IPS-11a (cell line): ENCODE measurements around the gene FDXR.

Experiments
- H3K4me3 ChIP-seq: one replicate; pipeline ENCODE4 v1.5.1; 2013; ENCODE audit warnings: low read depth, low read length, control low read depth

The FDXR gene

DNA sequence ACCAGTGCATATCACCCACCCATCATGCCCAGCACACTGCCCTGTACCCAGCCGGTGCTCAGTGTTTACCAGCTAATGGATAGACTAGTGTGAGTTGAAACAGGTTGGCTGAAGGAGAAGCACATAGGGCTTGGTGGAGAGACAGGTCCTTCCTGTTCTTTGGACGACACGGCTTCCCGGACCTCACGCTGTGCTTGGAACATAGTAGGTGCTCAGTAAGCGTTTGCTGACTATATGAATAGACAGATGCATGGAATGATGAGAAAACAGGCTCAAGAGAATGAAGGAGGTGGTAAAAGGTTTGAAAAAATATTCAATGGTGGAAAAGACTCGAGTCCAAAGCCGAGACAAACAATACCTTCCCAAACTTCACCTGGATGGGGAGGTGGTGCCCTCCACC is 27.4 kb upstream of the FDXR start:
- H3K4me3 ChIP-seq: no peak overlapping the region

- H3K4me3 ChIP-seq: no peak overlapping the region
These were observed 25.7 kb upstream of the FDXR start for GRCh38 chr17:74898376-74898946.

GRCh38 chr17:74893936-74894671 is 21.3 kb upstream of the FDXR start:
- H3K4me3 ChIP-seq: peak overlapping the region; percentile 53

DNA sequence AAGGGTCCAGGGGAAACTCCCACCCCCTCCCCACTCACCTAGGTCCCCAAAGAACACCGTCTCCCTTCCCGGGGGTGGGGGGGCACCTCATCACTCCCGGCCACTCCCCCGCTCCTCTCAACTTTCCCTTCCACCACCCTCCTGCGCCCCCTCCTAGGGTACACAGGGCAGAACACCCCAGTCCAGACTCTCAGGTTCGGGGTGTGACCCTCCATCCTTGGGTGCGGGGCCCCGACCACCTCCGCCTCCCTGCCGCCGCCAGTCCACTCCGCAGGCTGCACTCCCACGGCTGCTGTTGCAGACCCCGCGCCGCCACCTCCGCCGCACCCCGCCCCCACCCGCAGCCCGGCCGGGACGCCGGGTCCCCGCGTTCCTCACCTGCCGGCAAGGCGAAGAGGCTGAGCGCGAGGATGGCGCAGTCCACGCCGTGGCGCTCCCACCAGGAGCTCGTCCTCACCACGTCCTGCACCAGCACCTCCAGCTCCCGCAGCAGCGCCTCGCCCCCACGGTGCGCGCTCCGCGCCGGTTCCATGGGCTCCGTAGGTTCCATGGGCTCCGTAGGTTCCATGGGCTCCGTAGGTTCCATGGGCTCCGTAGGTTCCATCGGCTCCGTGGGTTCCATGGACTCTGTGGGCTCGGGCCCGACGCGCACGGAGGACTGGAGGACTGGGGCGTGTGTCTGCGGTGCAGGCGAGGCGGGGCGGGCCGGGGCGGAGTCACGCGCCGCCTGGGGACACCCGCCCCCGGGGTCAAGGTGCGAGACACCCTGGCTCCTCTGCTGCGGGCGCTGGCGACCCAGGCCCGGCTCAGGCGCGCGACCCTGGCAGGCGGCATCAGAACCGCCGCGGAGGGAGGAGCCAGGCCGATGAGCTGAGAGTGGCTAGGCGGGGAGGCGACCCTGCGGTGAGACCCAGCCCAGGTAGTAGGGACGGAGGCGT is 20.4 kb upstream of the FDXR start, which contains the start of gene FADS6:
Gene FADS6, minus strand, starts transcription at position 660 of the 938 bp plus-strand sequence. Its CDS starts 38 bp downstream, at position 622.
- peak within 1 kb of the TSS; percentile 53 for H3K4me3 ChIP-seq

DNA sequence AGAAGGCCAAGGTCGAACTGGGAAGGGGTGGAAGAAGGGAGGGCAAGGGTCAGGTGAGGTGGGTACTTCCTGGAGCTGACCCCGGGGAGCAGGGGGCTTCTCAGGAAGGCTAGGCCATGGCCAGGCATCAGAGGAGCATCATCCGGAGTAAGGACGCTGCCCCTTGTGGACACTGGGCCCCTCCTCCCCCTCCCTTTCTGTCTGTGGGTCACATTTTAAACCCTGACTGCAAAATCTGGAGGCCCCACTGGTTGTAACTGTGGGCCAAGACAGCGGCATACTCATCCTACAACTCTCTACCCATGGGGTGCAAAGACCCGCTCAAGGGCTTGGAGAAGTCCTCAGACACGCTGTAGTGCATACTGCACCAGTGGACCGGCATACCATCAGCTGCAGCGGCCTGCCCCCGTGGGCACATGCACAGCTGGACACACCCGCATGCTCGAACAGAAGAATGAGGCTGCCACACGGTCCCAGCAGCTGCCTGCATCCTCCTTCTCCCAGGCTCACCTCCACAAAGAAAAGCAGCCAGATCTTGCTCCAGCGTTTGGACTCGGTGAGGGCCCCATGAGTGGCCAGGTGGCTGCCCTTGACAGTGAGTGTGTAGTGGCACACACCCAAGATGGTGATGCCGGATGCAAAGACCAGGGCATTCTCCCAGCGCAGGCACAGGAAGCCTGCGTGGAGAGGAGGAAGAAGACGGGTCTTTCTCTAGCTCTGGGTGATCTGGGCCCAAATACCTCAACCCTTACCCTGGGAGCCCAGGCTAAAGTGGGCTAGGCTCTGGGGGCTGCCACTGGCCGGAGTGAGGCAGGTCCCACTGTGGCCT is 19.4 kb upstream of the FDXR start:
- no peak overlapping the region for H3K4me3 ChIP-seq

DNA sequence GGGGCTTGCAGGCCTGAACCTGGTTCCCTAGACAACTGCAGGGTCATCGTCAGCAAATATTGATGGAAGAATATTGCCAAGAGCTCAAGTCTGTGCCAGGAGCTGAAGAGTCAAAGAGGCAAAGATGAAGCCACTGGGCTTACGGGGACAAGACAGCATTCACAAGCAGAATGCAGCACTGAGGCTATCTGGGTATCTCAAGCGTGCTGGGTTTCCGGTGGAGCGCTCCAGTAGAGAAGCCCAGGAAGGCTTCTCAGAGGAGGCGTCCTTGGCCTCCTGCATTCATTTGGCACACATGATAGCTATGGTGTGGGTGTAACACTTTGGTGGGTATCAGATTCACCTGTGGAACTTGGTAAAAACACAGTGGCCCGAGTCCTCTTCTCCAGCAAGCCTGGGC is 17.8 kb upstream of the FDXR start:
- no peak overlapping the region for H3K4me3 ChIP-seq

GRCh38 chr17:74888469-74888868 is 15.7 kb upstream of the FDXR start:
- H3K4me3 ChIP-seq: no peak overlapping the region

GRCh38 chr17:74883241-74883745 is 10.5 kb upstream of the FDXR start:
- no peak overlapping the region for H3K4me3 ChIP-seq

GRCh38 chr17:74882517-74883240 is 9.9 kb upstream of the FDXR start:
- H3K4me3 ChIP-seq: no peak overlapping the region

DNA sequence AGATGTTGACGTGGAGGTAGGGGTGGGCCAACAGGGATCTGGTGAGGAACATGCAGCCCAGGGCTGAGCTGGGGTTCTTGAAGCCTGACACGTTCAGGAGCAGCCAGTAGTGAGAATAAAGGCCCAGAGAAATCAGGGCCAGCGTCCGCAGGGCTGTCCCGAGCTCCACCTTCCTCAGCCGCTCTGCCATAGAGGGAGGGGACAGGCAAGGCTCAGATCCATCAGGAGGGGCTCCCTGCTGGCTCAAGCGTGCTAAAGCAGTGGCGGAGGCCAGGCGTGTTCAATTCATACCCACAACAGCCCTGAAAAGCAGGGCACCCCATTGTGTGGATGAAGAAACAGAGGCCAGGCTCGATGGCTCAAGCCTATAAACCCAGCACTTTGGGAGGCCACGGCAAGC is 8.3 kb upstream of the FDXR start:
- no peak overlapping the region for H3K4me3 ChIP-seq

GRCh38 chr17:74879308-74879707 is 6.5 kb upstream of the FDXR start:
- no peak overlapping the region for H3K4me3 ChIP-seq

DNA sequence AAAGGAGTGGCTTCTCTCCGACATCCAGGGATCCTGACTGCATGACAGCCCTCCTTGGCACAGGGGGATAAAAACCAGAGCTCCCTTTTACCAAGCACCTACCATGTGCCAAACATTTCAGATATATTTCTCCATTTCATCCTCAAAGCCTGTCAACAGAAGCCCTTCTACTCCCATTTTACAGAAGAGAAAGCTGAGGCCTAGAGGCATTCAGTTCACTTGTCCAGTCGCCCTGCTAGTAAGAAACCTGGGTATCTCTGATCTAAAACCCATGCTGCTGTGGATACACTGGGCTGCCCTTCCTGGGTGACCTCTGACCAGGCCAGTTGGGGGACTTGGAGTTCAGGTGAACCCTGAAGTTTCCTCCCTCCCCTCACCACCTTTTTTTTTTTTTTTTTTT is 5.9 kb upstream of the FDXR start:
- H3K4me3 ChIP-seq: no peak overlapping the region

GRCh38 chr17:74877592-74878548 is 5.1 kb upstream of the FDXR start:
- H3K4me3 ChIP-seq: no peak overlapping the region

- no peak overlapping the region for H3K4me3 ChIP-seq
These were observed 3.3 kb upstream of the FDXR start for GRCh38 chr17:74875977-74876593.

GRCh38 chr17:74875155-74875976 is 2.6 kb upstream of the FDXR start:
- H3K4me3 ChIP-seq: no peak overlapping the region

DNA sequence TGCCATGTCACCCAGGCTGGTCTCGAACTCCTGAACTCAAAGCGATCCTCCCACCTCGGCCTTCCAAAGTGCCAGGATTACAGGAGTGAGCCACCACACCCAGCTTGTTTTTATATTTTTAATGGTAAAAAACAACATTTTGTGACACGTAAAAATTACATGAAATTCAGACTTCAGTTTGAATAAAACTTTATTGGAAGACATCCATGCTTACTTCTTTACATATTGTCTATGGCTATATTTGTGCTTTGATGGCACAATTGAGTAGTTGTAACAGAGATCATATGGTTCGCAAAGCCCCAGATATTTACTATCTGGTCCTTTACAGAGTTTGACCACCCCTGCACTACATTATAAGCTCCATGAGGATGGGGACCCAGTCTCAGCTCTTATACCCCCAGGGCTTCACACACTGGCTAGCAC is 1.8 kb upstream of the FDXR start:
- no peak overlapping the region for H3K4me3 ChIP-seq

GRCh38 chr17:74873874-74874614 is 1.2 kb upstream of the FDXR start:
- peak overlapping the region; percentile 53 for H3K4me3 ChIP-seq
